ENCODE data around the gene MTF2. TPM values are rescaled to one million over a fixed set of nuclear protein-coding genes. Genes with fewer than 3 reads are reported as not detected.

MTF2 gene
- total and polyA plus RNA-seq, 9 of the 15 experiments (the other 6 are each of a cell fraction or from before 2014, with no cell fraction given) = 29.3 to 124 (median 57.7) TPM

GRCh38 chr1:93078986-93079654 lies at the start of gene MTF2 (continued):
- TF ChIP-seq NCOA1 (IDR thresholded peaks at IDR 0.05; ENCODE audit: low read depth) (peak; percentile 69; the same call in 1 of the 2 replicates), ZBTB33 (CRISPR knock-in tag; IDR thresholded peaks at IDR 0.05) (peak; percentile 80; the same call in 1 of the 2 replicates), HINFP (tag; conservative IDR thresholded peaks at IDR 0.05; ENCODE audit: low read depth) (0 out of 2 replicates have a peak, but pooled peaks have one; percentile 49), RAD51 (IDR thresholded peaks at IDR 0.05; ENCODE audit: borderline replicate concordance, low read depth) (no peak), YY1 (IDR thresholded peaks at IDR 0.05; ENCODE audit: borderline replicate concordance in 1 of 3, control insufficient read depth in 1 of 3, extremely low read depth in 1 of 3, insufficient read depth in 3 of 3, insufficient read length in 1 of 3, insufficient replicate concordance in 2 of 3, low read depth in 1 of 3, low read length in 2 of 3) (peak; percentile 92 to 98 (median 96)), NR2C2 (CRISPR knock-in tag; IDR thresholded peaks at IDR 0.05) (peak; percentile 83), NR2C2 (tag; IDR thresholded peaks at IDR 0.05) (peak; percentile 73), BDP1 (IDR thresholded peaks at IDR 0.05; ENCODE audit: insufficient read depth, insufficient read length) (no peak), ZBTB2 (IDR thresholded peaks at IDR 0.05) (peak; percentile 92), TAF9B (IDR thresholded peaks at IDR 0.05; ENCODE audit: partially characterized antibody) (peak; percentile 99), UBTF (IDR thresholded peaks at IDR 0.05; ENCODE audit: borderline replicate concordance in 1 of 2, low read depth in 2 of 2, low read length in 2 of 2) (peak in 1 of 2 experiments; percentile 76; a peak in 2 of 4 replicates), ZFP91 (CRISPR knock-in tag; IDR thresholded peaks at IDR 0.05) (peak; percentile 81), ZNF740 (CRISPR knock-in tag; IDR thresholded peaks at IDR 0.05) (peak; percentile 100), ZNF740 (tag; IDR thresholded peaks at IDR 0.05) (peak in 1 of 2 experiments; percentile 99; a peak in 2 of 4 replicates), TCF3 (CRISPR knock-in tag; IDR thresholded peaks at IDR 0.05) (peak; percentile 66)

Data from K562 (cell line).